Activated gamma-delta T cell treated with anti-CD3 and anti-CD28 coated beads, Interleukin-2, amount 50 U/mL, for 16 hours (primary cell): ENCODE data around the gene NCOR1.
"Not testable (repeated sequence)": the region's sequence is repeated elsewhere in the genome, so short reads cannot be mapped to it uniquely, and the experiment has no call there.

ENCODE experiments used
- DNase-seq: peaks from one replicate; pipeline ENCODE4 v3.0.0-alpha.2; 2020; ENCODE audit warnings: low read depth

The NCOR1 gene

DNA sequence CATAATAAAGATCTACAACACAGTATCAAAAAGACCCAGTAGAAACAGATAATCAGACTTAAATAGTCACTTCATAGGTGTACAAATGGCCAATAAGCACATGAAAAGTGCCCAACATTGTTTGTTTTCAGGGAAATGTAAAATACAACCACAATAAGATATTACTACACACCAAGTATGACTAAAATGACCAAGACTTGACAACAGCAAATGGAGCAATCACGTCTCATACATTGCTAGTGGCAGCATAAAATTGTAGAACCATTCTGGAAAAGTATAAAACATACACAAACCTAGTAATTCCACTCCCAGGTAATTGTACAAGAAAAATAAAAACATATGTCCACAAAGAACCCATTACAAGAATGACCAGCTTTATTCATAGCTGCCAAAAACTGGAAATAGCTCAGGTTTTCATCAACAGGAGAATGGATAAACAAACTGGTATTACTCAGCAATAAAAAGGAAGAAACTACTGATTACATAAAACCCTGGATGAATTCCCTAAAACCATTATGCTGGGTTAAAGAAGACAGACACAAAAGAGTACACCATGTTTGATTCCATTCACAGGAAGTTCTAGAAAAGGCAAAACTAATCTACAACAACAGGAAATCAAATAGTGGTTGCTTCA, 130.2 kb downstream of the NCOR1 start:
- no peak for DNase-seq

DNA sequence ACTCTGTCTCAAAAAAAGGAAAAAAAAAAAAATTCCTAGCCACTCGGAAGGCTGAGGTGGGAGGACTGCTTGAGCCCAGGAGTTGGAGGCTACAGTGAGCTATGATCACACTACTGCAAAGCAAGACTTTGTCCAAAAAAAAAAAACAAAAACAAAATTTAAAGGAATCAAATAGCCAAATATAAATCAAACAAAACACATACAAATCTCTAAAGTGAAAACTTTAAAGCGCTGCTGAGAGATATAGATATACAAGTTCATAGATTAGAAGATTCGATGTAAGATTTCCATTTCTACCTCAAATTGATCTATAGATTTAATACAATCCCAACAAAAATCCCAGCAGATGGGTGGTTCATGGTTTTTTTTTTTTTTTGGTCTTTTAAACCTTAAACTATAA, 132.1 kb downstream of the NCOR1 start:
- no peak for DNase-seq

DNA sequence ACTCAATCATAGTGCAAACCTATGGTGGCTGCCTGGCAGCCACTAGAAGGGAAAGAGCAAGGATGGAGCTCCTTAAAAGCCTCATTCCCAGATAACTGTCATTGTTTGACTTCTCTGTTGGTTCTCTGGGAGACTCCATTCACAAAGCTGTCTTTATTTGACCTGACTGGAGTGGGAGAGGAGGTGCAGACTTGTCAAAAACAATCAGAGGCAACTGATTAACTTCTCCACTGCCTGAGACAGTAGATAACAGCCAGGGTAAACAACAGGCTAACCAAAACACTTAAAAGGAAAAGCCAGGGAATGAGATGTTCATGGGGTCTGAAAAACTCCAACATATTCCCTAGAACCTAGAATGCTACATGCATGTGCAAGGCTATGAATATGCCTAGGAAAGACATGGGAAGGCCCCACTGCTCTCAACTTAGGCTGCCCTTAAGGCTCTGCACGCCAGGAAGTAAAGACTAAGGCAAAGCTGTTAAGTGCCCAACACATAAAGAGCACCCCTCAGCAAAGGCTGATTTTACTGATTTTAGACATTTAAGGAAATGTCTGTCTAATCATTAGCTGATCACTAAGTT, 133.7 kb downstream of the NCOR1 start:
- DNase-seq, result no peak

DNA sequence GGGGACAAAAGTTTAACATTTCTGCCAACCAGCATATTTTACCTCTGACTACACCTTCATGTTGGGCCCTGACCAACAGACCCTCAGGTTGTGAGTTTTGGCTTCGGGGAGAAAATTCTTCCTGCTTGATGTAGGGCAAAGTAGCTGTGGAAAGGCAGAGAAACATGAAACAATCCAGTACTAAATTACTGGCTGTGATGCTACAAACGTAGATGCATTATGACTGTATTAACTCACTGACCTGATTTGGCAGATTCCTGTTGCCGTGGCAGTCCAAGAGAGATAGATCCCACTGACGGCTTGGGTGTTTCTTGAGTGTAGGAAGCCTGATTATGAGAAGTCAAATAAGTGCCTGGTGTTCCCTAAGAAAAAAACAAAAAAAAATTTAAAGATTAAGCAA, 135.0 kb downstream of the NCOR1 start:
- no peak for DNase-seq

DNA sequence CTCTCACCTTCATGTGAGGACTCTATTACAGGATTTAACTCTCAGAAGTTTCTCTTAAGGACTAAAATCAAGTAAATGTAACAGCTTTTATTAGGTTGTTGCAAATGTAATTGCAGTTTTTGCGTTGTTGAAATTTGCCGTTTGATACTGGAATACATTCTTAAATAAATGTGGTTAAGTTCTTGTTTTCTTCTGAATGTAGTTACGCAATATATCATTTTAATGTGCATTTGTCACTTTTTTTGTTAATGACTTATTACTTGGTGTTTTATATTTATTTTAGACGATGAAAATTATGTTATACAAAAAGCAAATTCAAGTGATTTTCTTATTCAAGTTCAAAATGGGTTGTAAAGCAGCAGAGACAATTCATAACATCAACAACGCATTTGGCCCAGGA, 139.4 kb downstream of the NCOR1 start:
- DNase-seq, result no peak

DNA sequence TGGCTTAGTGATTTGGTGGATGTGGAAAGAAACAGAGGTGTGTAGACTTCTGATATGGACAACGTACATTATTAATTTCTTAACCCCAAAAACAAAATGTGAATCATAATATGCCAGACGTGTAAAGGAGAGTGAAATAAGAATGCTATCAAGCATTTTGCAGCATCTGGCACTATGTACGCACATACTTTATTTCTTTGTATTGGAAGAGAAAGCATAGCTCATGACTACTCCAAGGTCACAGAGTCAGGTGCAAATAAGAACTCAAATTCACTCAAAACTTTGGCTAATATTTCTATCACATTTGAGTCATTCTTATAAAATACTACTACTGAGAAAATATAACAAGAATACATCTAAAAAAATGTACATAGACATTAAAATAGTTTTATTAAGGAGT, 140.9 kb downstream of the NCOR1 start:
- DNase-seq, result no peak

DNA sequence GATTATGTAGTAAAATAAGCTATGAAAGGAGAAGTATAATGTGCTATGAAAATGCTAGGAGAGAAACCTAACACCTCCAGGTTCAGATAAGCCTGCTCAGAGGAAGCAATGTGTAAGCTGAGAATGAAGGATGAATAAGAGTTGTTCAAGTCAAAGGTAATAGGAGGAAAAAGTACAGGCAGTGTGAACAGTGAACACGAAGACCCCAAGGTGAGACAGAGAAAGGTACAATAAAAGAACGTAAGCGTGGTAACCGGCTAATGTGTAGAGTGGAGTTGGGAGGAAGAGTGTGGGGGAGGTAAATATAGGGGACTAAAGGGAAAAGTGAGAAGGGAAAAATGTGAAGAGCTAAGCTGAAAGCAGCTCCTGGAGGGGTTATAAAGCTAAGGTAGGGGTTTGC, 141.5 kb downstream of the NCOR1 start:
- no peak for DNase-seq

DNA sequence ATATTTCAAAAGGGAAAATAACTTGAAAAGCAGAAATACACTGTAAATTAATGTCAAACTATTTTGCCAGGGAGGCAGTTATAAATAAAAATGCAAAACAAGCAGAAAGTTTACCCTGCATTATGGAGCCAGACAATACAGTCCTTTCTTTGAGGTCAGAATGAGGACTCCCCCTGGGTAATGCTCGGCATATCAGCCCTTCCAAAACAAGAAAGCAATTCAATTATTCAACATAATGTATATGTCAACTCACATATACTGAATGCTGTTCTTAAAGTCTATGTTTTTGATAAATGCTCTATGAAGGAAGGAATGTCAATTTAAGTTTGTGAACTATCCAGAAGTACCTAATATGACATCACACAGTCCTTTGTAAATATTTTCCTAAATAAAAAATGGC, 143.3 kb downstream of the NCOR1 start:
- no peak for DNase-seq

DNA sequence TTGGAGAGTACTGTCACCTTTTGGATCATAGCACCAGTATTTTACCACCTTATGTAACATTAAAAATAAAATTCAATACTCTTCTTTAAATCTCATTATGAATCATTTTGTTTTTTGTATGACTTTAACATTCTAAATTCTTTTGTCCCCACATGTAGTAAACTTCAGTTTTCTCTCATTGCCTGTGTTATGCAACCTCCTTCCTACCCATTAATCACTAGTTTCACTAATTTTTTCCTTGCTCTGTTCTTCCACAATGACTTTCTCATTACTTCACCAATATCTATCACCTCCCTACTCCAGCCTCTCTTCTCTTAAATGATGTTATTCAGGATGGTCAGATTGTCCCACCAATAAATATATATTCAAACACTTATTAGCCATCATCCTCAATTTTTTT, 147.0 kb downstream of the NCOR1 start:
- no peak for DNase-seq

DNA sequence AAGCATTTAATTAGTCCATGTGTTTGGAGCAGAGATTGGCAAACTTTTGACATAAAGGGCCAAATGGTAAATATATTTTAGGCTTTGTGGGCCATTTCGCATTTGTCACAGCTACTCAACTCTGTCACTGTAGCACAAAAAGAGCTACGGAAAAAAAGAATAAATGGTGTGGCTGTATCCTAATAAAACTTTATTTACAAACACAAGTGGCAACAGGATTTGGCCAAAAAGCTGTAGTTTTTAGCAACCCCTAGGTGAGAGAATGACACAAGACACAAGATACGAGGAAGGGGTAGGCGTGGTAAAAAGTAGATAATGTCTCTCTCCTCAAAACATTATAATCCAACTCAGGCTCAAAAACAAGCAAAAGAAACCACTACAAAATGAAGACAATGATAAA, 149.2 kb downstream of the NCOR1 start:
- no peak for DNase-seq

DNA sequence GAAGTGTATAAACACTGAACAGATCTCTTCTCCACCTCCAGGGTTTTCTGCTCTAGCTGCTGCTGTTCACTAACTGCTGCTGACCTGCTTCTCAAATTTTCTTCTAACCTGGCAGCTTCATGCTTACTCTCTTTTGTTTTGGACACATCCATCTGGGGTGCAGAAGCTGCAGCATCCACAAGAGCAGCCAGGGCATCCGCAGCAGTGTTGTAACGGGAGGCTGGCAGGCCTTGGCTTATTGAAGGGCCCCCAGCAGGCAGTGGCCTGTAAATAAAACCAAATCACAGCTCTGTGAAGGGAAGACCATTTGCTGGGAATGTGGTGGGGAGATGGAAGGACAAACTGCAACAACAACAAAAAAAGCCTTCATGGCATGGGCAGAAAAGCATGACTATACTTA, 153.7 kb downstream of the NCOR1 start:
- DNase-seq, result no peak

DNA sequence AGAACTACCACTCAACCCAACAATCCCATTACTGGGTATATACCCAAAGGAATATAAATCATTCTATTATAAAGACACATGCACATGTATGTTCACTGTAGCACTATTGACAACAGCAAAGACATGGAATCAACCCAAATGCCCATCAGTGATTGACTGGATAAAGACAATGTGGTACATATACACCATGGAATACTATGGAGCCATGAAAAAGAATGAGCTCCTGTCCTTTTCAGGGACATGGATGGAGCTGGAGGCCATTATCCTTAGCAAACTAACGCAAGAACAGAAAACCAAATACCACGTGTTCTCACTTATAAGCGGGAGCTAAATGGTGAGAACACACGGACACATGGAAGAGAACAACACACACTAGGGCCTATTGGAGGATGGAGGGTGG, 160.2 kb downstream of the NCOR1 start:
- DNase-seq, result not testable (repeated sequence)

DNA sequence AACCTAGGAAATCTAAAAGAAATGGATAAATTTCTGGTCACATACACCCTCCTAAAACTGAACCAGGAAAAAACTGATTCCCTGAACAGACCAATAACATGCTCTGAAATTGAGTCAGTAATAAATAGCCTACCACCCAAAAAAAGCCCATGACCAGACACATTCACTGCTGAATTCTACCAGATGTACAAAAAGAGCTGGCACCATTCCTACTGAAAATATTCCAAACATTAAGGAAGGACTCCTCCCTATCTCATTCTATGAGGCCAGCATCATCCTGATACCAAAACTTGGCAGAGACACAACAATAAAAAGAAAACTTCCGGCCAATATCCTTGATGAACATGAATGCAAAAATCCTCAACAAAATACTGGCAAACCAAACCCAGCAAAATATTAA, 162.8 kb downstream of the NCOR1 start:
- no peak for DNase-seq

DNA sequence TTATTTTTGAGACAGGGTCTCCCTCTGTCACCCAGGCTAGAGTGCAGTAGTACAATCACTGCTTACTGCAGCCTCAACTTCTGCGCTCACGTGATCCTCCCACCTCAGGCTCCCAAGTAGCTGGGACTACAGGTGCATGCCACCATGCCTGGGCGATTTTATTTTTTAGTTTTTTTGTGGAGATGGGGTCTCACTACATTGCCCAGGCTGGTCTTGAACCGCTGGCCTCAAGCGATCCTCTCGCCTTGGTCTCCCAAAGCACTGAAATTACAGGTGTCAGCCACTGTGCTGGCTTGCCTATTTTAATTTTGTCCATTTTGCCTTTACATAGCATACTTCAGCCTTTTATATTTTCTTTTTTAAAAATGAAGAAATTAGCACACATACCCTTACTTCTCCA, 164.5 kb downstream of the NCOR1 start:
- DNase-seq, result no peak

DNA sequence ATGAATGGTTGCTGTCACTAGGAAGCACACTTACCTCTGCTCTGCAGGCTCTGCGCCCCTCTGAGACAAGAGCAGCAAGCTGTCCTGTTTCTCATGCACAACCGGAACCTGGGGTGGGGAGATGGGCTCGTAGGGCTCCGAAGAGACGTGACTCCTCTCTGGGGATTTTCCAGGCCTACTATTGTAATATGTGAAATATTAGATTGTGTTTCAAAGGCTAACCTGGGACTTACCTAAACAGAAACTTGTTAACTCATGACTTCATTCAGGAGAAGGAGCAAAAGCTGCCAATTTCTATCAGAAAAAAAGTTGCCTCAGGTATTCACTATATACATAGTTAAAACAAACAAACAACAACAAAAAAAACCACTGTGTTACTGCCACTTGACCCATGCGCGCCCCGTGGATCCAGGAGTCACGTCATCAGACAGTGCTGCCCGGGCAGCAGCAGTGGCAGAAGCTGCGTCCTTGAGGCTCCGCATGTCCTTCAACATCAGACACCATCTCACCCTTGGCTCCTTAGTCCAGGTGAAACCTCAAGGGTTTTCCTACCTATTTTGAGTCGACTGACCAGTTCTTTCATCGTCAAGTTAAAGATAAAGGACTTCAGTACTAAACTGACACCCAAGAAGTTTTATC, 166.4 kb downstream of the NCOR1 start:
- DNase-seq, result no peak

DNA sequence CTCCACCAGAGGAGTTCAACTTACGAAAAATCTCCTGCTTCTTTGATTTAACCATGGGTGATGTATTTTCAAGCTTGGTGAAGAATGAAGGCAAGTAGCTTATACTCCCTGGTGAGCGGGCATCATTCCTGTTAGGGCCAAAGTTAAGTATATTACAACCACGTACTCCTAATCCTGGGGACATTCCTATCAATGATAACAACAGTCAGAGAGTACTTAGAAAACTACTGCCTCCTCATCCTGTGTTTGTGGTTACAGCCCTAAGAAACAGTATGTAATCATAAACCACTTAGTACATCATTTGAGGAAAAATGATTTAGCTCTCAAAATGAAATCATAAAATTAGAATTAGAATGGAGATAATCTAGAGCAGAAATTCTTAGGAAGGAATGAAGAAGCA, 168.4 kb downstream of the NCOR1 start:
- no peak for DNase-seq

DNA sequence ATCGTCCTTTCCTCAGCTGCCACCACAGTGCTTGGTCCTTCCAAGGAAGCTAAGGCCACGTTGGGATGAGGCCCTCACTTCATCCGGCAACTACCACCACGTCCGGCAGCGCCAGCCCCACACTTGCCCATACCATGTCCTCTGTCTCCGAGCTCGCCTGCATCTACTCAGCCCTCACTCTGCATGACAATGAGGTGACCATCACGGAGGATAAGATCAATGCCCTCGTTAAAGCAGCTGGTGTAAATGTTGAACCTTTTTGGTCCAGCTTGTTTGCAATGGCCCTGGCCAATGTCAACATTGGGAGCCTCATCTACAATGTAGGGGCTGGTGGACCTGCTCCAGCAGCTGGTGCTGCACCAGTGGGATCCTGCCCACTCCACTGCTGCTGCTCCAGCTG, 170.8 kb downstream of the NCOR1 start:
- no peak for DNase-seq

DNA sequence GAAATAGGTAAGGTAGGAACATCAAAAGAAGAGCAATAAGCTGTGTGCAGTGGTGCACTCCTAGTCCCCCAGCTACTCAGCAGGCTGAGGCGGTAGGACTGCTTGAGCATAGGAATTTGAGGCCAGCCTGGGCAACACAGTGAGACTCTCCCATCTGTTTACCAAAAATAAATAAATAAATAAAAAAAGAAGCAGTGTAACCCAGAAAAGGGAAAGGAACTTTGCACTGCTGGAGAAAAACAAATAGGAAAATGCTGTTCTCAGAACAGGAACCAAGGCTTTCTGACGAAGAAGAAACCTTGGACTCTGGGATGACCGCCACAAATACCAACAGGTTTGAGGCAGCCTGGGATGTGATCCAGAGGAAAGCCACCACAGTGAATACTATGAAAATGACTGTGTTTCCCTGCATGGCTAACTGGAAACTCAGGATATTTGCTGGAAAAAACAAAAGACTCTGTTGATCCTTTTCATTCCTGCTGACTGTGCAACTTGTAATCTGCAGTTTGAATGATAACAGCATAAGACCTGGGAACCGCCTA, 174.6 kb downstream of the NCOR1 start:
- no peak for DNase-seq

DNA sequence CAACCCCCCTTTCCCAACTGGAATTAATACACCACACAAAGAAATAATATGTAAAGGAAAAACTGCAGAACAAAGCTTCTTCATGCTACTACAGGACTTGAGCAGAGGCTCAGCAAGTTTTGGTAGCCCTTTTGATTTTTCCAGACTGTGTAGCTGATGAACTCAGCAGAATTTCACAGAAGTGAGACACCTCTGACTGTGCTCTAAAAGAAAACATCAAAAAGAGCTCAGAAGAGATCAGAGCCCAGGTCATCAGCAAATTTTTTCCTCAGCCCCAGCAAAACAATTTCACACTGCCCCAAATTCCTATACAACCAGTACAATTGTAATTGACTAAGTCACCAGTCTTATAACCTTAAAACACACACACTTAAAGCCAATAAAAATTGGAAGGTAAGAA, 177.7 kb downstream of the NCOR1 start:
- no peak for DNase-seq

DNA sequence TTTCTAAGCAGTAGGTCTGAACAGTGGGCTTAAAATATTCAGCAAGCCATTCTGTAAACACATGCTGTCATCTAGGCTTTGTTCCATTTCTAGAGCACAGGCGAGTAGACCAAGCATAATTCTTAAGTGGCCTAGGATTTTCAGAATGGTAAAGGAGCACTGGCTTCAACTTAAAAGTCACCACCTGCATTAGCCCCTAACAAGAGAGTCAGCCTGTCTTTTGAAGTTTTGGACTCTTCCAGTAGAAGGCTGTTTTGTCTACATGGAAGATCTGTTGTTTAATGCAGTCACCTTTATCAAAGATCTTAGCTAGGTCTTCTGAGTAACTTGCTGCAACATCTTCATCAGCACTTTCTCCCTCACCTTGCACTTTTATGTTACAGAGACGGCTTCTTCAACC, 179.1 kb downstream of the NCOR1 start:
- DNase-seq, result no peak

DNA sequence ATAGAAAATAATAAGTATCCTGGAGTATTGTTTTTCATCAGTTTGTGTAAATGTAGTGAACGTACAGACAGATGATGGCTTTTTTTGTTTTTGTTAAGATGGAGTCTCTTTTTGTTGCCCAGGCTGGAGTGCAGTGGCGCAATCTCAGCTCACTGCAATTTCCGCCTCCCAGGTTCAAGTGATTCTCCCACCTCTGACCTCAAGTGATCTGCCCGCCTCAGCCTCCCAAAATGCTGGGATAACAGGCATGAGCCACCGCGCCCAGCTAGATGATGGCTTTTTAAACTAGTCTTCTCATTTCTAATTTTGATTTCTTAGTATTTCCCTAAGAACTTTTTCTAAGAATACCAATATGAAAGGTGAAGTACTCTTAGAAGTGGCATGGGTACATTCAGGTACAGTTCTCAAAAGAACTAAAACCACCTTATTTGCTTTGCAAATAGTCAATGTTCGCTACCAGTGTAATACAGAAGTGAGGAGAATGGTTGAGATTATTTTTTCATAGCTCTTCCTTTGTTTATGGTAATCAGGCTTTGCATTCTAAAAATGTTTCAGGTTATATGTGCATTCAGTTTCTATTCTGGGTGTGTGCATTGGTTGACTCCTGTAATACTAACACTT, 181.5 kb downstream of the NCOR1 start:
- no peak for DNase-seq

DNA sequence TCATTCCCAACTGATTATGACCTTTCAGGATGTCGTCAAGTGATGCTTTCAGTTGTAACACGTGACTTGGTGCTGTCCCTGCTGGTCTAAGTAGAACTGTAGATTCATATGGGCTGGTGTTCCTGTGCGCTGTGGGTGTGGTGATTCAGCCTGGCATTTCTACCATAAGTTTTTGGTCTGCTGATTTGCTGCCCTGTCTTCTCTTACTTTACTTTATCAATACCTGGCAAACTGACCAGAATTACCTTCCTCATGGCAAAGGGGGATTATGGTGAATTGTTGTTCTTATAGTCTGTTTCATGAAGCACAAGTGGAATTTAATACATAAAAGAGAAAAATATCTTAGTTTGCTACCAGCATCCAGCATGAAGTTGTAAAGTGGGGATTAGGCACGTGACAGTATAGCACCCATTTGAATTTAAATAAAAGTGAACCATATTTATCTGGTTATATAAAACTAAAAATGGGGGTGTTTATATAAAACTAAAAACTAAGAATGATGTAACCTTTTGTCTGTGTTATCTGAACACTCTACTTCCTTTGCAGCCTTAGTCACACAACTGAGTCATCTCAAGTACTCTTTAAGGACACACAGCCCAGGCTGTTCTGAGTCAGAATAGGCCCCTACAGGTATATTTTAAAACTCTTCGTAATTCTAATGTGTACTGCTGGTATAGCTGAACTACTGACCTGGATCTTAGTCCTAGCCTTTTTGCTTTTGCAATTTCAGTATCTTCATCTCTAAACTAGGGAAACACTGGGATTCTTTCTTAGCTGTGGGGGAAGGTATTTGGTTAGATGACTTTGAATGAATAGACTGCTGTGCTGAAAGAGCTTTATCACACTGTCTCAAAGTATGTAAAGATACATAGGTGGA, 187.4 kb downstream of the NCOR1 start:
- DNase-seq, result peak; percentile 25
